Vagina (tissue), 2 donors: ENCODE data around the gene KRTAP5-5.

Experiments used
- POLR2AphosphoS5 ChIP-seq, 2 donors: sonication (generic); formaldehyde crosslinking; IDR thresholded peaks; one replicate each; pipeline ENCODE4 v1.9.0; 2017; ENCODE audit warnings: antibody characterized with exemption in 2 of 2, mild to moderate bottlenecking in 2 of 2, low read depth in 1 of 2; ENCODE audit not compliant: insufficient read depth in 1 of 2
- TF ChIP-seq, protein P1 (sequence below), 3 experiments: fragments of 450-650 bp in 2 of 3; fragments of 200-600 bp in 1 of 3; sonication (generic) in 1 of 3; IDR thresholded peaks; one replicate each; pipeline ENCODE4 v1.5.1; 2017 to 2019; ENCODE audit warnings: antibody characterized with exemption in 3 of 3, mild to moderate bottlenecking in 2 of 3, moderate library complexity in 2 of 3

DNA sequence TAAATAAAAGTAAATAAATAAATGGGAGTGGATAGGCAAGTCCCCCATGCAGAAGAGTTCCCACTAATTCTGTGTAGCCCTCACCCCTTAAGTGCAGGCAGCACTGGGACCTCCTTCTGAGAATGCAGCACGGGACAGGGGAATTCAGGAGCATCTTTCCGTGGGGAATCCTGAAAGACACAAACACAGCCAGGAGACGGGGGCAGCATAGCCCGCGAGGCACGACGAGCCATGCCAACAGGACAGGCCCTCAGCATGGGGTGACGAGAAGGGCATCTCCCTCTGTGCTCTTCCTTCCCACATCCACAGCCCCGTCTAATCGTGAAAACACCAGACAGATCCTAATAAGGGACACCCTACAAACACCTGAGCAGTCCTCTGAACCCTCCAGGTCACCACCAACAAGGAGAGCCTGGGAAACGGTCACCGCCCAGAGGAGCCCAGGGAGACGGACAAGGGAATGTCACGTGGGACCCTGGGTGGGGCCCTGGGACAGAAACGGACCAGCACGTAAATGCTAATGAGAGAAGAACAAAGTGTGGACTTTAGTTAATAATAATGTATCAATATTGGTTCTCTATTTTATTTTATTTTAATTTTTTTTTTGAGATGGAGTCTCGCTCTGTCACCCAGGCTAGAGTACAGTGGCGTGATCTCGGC is 6.8 kb downstream of the KRTAP5-5 start:
- TF ChIP-seq, protein P1, sequence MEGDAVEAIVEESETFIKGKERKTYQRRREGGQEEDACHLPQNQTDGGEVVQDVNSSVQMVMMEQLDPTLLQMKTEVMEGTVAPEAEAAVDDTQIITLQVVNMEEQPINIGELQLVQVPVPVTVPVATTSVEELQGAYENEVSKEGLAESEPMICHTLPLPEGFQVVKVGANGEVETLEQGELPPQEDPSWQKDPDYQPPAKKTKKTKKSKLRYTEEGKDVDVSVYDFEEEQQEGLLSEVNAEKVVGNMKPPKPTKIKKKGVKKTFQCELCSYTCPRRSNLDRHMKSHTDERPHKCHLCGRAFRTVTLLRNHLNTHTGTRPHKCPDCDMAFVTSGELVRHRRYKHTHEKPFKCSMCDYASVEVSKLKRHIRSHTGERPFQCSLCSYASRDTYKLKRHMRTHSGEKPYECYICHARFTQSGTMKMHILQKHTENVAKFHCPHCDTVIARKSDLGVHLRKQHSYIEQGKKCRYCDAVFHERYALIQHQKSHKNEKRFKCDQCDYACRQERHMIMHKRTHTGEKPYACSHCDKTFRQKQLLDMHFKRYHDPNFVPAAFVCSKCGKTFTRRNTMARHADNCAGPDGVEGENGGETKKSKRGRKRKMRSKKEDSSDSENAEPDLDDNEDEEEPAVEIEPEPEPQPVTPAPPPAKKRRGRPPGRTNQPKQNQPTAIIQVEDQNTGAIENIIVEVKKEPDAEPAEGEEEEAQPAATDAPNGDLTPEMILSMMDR (IDR thresholded peaks at IDR 0.05): no peak
- no peak for TF ChIP-seq POLR2AphosphoS5 (IDR thresholded peaks at IDR 0.05; ENCODE audit: insufficient read depth in 1 of 2, low read depth in 1 of 2)
